Memory B cell (primary cell): ENCODE data around the gene TTC28.
A peak's percentile ranks its signal among the peaks of the same experiment; 100 is the strongest.

Experiments used
- ATAC-seq: fragments of 150-1000 bp; cut with Tn5 transposase; 2 replicates; pipeline ENCODE4 v1.10.0; 2021; ENCODE audit warnings: low read depth, mild to moderate bottlenecking, moderate library complexity
- DNase-seq, 2 donors: peaks; one replicate each; pipeline ENCODE4 v3.0.0; 2022; ENCODE audit warnings: low spot score in 2 of 2
- H3K27ac Mint-ChIP-seq: one replicate; pipeline ENCODE4 v1.8.0; 2022; ENCODE audit warnings: mild to moderate bottlenecking, moderate library complexity, mixed read lengths
- H3K27me3 Mint-ChIP-seq: one replicate; pipeline ENCODE4 v1.8.0; 2022; ENCODE audit warnings: mixed read lengths
- H3K36me3 Mint-ChIP-seq: one replicate; pipeline ENCODE4 v1.8.0; 2022; ENCODE audit warnings: mild to moderate bottlenecking, mixed read lengths
- H3K4me1 Mint-ChIP-seq: one replicate; pipeline ENCODE4 v1.8.0; 2022; ENCODE audit warnings: mixed read lengths
- H3K4me3 Mint-ChIP-seq: one replicate; pipeline ENCODE4 v1.8.0; 2022; ENCODE audit warnings: mild to moderate bottlenecking, moderate library complexity, mixed read lengths
- H3K9me3 Mint-ChIP-seq: one replicate; pipeline ENCODE4 v1.8.0; 2022; ENCODE audit warnings: mixed read lengths

The TTC28 gene

DNA sequence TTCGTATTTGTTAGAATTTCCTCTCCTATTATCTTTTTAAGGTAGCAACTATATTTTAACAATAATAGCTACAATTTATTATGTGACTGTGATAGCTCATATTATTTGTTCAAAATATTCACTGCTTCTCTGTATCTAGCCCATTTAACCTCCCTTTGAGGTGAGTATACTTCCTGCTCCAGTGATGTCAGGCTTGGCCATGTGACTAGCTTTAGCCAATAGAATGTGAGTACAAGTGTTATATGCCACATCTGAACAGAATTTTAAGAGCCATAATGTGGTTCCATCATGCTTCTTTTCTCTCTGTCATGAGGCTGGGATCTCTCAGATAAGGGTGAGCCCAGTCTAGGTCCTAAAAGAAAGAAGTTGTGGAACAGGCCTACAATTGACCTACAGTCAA is 217.6 kb downstream of the TTC28 start:
- no peaks in the 10 kb centered on the region for H3K36me3 Mint-ChIP-seq
- H3K27ac Mint-ChIP-seq: no peak overlapping the region
- H3K4me1 Mint-ChIP-seq: no peaks in the 10 kb centered on the region
- H3K9me3 Mint-ChIP-seq: no peaks in the 10 kb centered on the region
- ATAC-seq (no peak), DNase-seq (no peak)
- H3K27me3 Mint-ChIP-seq: peaks cover 5% of the 10 kb centered on the region
- H3K4me3 Mint-ChIP-seq: no peak overlapping the region

- Mint-ChIP-seq H3K36me3 (no peaks in the 10 kb centered on the region), H3K27me3 (peaks cover 7% of the 10 kb centered on the region), H3K9me3 (peaks cover 2% of the 10 kb centered on the region), H3K4me1 (no peaks in the 10 kb centered on the region), H3K4me3 (no peak overlapping the region), H3K27ac (no peak overlapping the region)
- ATAC-seq (no peak), DNase-seq (no peak)
Observed at GRCh38 chr22:28454431-28455064, 225.1 kb downstream of the TTC28 start.

DNA sequence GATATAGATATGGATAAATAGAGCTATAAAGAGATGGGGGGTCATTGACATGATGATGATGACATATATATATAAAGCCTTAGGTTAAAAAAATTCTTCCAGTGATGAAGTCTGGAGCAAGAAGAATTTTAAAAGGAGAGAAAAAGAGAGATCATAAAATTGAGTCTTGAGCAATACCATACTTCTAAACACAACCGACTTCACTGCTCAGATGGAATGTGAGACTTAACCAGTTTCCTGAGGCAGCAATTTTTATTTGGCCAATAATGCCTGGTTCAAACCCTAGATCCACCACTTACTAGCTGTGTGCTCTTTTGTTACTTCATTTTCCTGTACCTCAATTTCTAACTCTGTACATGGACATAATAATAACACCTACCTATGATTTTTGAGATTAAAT is 229.5 kb downstream of the TTC28 start:
- no peak for DNase-seq
- no peak overlapping the region for H3K4me3 Mint-ChIP-seq
- H3K4me1 Mint-ChIP-seq: no peaks in the 10 kb centered on the region
- H3K27ac Mint-ChIP-seq: no peak overlapping the region
- H3K36me3 Mint-ChIP-seq: no peaks in the 10 kb centered on the region
- peaks cover 2% of the 10 kb centered on the region for H3K9me3 Mint-ChIP-seq
- ATAC-seq: no peak
- peaks cover 12% of the 10 kb centered on the region for H3K27me3 Mint-ChIP-seq

- Mint-ChIP-seq H3K36me3 (no peaks in the 10 kb centered on the region), H3K27ac (no peak overlapping the region), H3K4me3 (no peak overlapping the region), H3K27me3 (peaks cover 14% of the 10 kb centered on the region), H3K9me3 (peaks cover 2% of the 10 kb centered on the region), H3K4me1 (no peaks in the 10 kb centered on the region)
- ATAC-seq (no peak), DNase-seq (no peak)
Observed at GRCh38 chr22:28449041-28449440, 230.6 kb downstream of the TTC28 start.

DNA sequence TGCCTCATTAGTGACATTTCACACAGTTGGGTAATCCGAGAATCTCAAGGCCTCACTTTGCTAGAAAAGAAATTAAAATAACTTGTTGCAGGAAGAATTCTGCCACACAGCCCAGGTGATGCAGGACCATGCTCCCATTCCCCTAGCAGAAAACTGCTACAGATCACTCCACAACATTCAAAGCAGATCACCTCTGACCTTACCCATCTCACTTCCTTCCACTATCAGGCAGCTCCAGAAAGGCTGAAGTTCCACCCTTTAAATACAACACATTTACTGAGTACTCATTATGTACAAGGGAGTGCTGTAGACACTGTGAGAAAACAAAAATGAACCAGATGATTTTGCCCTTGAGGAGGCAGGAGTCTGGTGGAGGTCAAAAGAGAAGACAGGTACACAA is 231.0 kb downstream of the TTC28 start:
- H3K27ac Mint-ChIP-seq: no peak overlapping the region
- ATAC-seq (no peak), DNase-seq (no peak)
- no peak overlapping the region for H3K4me3 Mint-ChIP-seq
- peaks cover 2% of the 10 kb centered on the region for H3K9me3 Mint-ChIP-seq
- H3K4me1 Mint-ChIP-seq: no peaks in the 10 kb centered on the region
- H3K27me3 Mint-ChIP-seq: peaks cover 12% of the 10 kb centered on the region
- H3K36me3 Mint-ChIP-seq: no peaks in the 10 kb centered on the region

DNA sequence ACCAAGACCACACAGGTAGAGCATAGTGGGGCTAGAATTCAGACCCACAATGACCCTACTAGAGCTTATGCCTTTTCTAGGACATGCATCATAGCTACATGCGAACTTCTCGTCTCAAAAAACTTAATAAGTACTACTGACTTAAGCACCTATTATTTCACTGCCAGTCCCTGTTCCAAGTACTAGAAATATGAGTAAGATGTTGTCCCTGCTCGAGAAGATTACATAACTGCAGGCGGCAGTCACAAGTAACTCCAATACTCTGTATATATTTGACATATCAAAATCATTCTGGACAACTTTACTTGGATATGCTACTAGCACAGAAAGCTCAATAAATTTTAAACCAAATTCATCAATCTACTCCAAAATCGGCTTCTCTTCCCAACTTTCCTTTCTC is 235.0 kb downstream of the TTC28 start:
- H3K27ac Mint-ChIP-seq: no peak overlapping the region
- H3K36me3 Mint-ChIP-seq: no peaks in the 10 kb centered on the region
- no peak overlapping the region for H3K4me3 Mint-ChIP-seq
- peaks cover 4% of the 10 kb centered on the region for H3K4me1 Mint-ChIP-seq
- peaks cover 7% of the 10 kb centered on the region for H3K27me3 Mint-ChIP-seq
- no peak for DNase-seq
- H3K9me3 Mint-ChIP-seq: no peaks in the 10 kb centered on the region
- ATAC-seq: no peak

DNA sequence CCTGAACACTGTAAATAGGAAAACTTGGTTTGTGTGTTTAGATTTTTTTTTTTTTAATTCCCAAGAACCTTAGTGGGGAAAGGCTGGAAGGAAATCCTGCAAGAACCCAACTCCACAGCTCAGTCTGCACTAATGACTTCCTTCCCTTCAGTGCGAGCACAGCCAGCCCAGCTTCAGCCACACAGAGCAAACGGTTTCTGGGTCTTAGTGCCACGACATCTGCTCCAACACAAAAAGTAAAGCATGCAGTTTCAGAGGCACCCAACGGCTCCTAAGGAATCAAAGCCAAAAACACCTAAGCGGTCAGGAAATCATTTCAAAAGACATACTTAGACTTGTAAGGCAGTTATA is 236.1 kb downstream of the TTC28 start:
- Mint-ChIP-seq H3K9me3 (no peaks in the 10 kb centered on the region), H3K27ac (no peak overlapping the region), H3K36me3 (no peaks in the 10 kb centered on the region), H3K4me1 (peaks cover 4% of the 10 kb centered on the region), H3K4me3 (no peak overlapping the region), H3K27me3 (peaks cover 8% of the 10 kb centered on the region)
- no peak for DNase-seq
- no peak for ATAC-seq

GRCh38 chr22:28442711-28443525 is 236.7 kb downstream of the TTC28 start:
- Mint-ChIP-seq H3K4me1 (peaks cover 4% of the 10 kb centered on the region), H3K9me3 (no peaks in the 10 kb centered on the region), H3K36me3 (no peaks in the 10 kb centered on the region), H3K27ac (no peak overlapping the region), H3K27me3 (peaks cover 8% of the 10 kb centered on the region), H3K4me3 (peak overlapping the region; percentile 54)
- ATAC-seq (no peak), DNase-seq (peak in 1 of 2 donors; percentile 11)

GRCh38 chr22:28442264-28442710 is 237.4 kb downstream of the TTC28 start:
- no peak overlapping the region for H3K27ac Mint-ChIP-seq
- peaks cover 4% of the 10 kb centered on the region for H3K4me1 Mint-ChIP-seq
- H3K9me3 Mint-ChIP-seq: no peaks in the 10 kb centered on the region
- H3K36me3 Mint-ChIP-seq: no peaks in the 10 kb centered on the region
- peaks cover 8% of the 10 kb centered on the region for H3K27me3 Mint-ChIP-seq
- DNase-seq: peak; percentile 3 to 35
- H3K4me3 Mint-ChIP-seq: peak overlapping the region; percentile 54
- peak; percentile 78 for ATAC-seq

GRCh38 chr22:28441720-28442263 is 237.8 kb downstream of the TTC28 start:
- Mint-ChIP-seq H3K27ac (no peak overlapping the region), H3K4me3 (no peak overlapping the region), H3K27me3 (peaks cover 8% of the 10 kb centered on the region), H3K9me3 (no peaks in the 10 kb centered on the region), H3K36me3 (no peaks in the 10 kb centered on the region), H3K4me1 (peaks cover 4% of the 10 kb centered on the region)
- DNase-seq (no peak), ATAC-seq (no peak)

DNA sequence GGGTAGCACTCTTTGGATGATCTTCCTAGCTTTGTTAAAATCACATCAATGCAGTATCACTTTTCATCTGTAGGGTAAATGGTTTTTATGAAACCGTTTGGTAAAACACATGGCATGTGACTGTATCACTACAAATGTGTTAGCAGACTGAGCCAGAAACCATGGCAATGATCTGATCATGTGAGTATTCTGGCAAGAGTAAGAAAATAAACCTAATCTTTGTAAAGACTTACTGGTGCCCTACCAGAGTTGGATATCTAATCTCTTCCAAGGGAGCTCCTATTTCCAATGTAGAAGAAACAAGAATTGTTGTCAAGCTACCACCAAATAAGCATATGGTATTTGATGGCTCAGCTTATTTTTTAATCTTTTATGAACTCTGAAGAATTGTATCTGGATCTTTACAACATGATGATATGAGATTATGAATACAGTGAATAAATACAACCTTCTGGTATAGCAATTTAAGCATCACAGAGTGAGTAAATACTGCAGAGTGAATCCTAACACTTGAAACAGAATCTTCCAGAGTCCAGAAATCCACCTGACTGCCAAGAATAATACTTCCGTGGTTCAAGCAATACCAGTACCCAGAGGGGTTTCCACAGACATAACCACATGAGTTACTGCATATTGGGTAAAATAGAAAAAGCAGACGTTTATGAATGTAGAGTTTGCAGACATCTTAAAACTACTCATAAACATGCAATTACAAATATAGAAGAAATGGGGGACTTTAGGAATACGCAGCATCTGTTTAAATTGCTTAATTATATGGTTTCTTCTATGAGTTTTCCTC is 238.8 kb downstream of the TTC28 start:
- peaks cover 9% of the 10 kb centered on the region for H3K27me3 Mint-ChIP-seq
- DNase-seq: no peak
- H3K9me3 Mint-ChIP-seq: no peaks in the 10 kb centered on the region
- H3K4me1 Mint-ChIP-seq: peaks cover 4% of the 10 kb centered on the region
- no peak overlapping the region for H3K27ac Mint-ChIP-seq
- H3K4me3 Mint-ChIP-seq: no peak overlapping the region
- ATAC-seq: no peak
- no peaks in the 10 kb centered on the region for H3K36me3 Mint-ChIP-seq

DNA sequence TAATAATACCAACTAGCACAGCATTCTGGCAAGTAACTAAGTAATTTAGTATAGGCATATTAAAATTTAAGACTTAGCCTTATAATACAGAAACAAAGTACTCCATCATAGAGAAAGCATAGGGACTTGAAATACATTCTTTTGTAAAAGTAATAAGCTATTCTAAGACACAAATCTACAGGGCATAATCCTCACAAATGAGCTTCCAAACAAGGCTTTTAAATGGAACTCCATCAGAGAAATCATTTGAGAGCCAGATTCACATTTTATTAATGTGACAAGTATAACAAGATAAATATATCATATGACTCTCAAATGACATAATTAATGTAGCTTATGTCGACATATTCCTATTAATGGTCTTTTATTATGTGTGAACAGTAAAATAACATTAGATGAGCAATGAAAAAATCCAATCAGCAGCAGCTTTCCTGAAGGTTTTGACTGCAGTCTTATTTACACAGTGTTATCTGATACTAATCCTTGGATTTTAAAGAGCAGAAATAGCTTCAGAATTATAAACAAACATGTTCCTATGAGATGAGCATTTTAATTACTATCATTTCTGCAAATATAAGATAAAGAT is 241.4 kb downstream of the TTC28 start:
- DNase-seq: no peak
- Mint-ChIP-seq H3K27ac (no peak overlapping the region), H3K36me3 (no peaks in the 10 kb centered on the region), H3K4me3 (no peak overlapping the region), H3K4me1 (peaks cover 4% of the 10 kb centered on the region), H3K9me3 (no peaks in the 10 kb centered on the region), H3K27me3 (peaks cover 4% of the 10 kb centered on the region)
- ATAC-seq: no peak

DNA sequence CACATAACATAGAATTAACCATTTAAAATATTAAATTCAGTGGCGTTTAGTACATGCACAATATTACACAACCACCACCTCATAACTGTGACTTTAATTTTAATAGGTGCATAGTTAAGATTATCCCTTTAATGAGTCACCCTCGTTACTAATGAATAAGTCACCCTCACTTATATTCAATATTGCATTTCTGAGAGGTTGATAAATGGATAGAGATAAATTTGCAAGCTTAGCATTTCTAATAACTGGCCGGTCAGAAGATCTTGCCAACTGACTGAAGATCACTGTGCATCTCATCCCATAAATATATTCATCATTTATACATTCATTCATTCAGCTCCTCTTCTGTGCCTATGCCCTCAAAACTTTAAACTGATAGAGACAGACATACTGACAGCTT is 243.7 kb downstream of the TTC28 start:
- no peak for DNase-seq
- H3K4me1 Mint-ChIP-seq: no peaks in the 10 kb centered on the region
- ATAC-seq: no peak
- H3K27me3 Mint-ChIP-seq: peaks cover 4% of the 10 kb centered on the region
- H3K27ac Mint-ChIP-seq: no peak overlapping the region
- no peaks in the 10 kb centered on the region for H3K36me3 Mint-ChIP-seq
- no peaks in the 10 kb centered on the region for H3K9me3 Mint-ChIP-seq
- no peak overlapping the region for H3K4me3 Mint-ChIP-seq
